Measurements from ENCODE around the gene UMODL1. TPM values are rescaled to one million over a fixed set of nuclear protein-coding genes. Genes with fewer than 3 reads are reported as not detected.
A peak's percentile ranks its signal among the peaks of the same experiment; 100 is the strongest.

UMODL1 gene
- total and polyA plus RNA-seq, 10 donors = 0.02 to 0.85 (median 0.09) TPM; not detected in 3

- Histone ChIP-seq H3K36me3 (no peaks in the 10 kb centered on the region), H3K4me3 (no peak overlapping the region), H3K9me3 (no peaks in the 10 kb centered on the region), H3K27ac (no peak overlapping the region), H3K27me3 (replicated peaks in 1 of 7) (no peaks in the 10 kb centered on the region), H3K4me1 (peaks cover 0 to 15% (median 3%) of the 10 kb centered on the region in 6 donors)
- DNase-seq = peak; percentile 51
- WGBS, 5 donors = 38 to 60% (median 46%) methylated on average over 4 of the region's 4 CpGs
- intact Hi-C loops (cut with DNase I; ENCODE audit: low total_unique reads) = loop anchor here (10.0 kb wide), 1 partner anchor 53 kb away; no protein-coding TSS in a partner anchor
- TF ChIP-seq POLR2AphosphoS5 (IDR thresholded peaks at IDR 0.05) (no peak), CTCF (IDR thresholded peaks at IDR 0.05 in 8 of 11, conservative IDR thresholded peaks at IDR 0.05 in 3 of 11) (no peak), POLR2A (IDR thresholded peaks at IDR 0.05) (no peak)
Measured at GRCh38 chr21:42041711-42042110, 29.4 kb upstream of the UMODL1 start.

DNA sequence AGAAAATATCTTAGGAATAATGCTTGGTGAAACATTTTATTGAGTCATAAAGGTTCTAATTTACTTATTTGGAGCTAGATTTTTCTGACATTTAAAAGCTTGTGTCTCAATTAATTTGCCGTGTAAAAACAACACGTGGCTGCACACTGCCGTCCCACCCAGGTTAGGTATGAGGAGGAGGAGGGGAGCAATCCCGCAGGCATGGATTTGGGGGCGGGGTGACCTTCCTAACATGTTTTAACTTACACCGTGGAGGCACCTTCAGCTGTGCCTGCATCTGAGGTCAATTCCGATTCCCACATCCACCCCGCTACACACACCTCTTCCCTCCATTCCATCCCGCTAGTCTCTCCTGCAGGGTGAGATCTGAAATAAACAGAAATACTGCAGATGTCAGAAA lies 28.5 kb upstream of the UMODL1 start:
- 80 to 92% (median 87%) methylated on average over 9 of the region's 9 CpGs for WGBS, 5 donors
- Histone ChIP-seq H3K27ac (no peak overlapping the region), H3K4me1 (peaks cover 0 to 15% (median 3%) of the 10 kb centered on the region in 6 donors), H3K4me3 (no peak overlapping the region), H3K36me3 (no peaks in the 10 kb centered on the region), H3K27me3 (replicated peaks in 1 of 7) (no peaks in the 10 kb centered on the region), H3K9me3 (no peaks in the 10 kb centered on the region)
- intact Hi-C loops (cut with DNase I; ENCODE audit: low total_unique reads) = loop anchor here (10.0 kb wide), 1 partner anchor 52 kb away; no protein-coding TSS in a partner anchor
- no peak for TF ChIP-seq POLR2A (IDR thresholded peaks at IDR 0.05)
- TF ChIP-seq CTCF (IDR thresholded peaks at IDR 0.05 in 8 of 11, conservative IDR thresholded peaks at IDR 0.05 in 3 of 11) = no peak
- peak; percentile 33 for DNase-seq

DNA sequence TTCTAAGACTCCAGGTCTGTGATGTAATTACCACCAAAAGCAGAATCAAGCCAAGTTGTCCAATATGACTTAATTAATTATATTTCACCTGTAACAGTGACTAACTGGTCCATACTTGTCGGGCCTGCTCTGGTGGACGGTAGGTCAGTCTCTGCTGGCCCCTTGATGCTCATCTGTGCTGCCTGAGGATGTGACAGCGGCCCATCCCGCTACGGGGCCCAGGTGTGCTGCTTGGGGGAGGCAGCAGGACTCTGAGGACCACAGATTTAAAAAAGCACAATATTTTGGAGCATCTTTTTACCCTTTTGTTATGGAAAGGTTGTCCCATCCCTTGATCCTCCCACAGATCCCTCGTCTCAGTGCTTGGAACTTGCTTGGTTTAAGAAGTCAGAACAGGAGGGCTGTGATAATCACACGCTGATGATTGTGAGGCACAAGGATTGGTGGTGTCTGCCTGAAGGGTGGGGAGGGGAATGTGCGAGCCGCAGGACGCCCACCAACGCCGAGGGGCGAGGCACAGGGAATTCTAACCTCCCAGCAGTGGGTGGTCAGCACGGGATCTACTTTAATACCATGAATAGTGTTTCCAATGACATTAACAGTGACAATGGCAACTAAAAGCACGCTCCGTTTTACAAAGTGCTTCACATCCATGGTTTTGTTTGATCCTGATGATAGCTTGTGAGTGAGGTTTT lies 27.8 kb upstream of the UMODL1 start:
- intact Hi-C loops (cut with DNase I; ENCODE audit: low total_unique reads) = loop anchor here (10.0 kb wide), 1 partner anchor 51 kb away; no protein-coding TSS in a partner anchor
- Histone ChIP-seq H3K27ac (no peak overlapping the region), H3K9me3 (no peaks in the 10 kb centered on the region), H3K4me1 (peaks cover 0 to 17% (median 3%) of the 10 kb centered on the region in 6 donors), H3K36me3 (no peaks in the 10 kb centered on the region), H3K27me3 (replicated peaks in 1 of 7) (no peaks in the 10 kb centered on the region), H3K4me3 (no peak overlapping the region)
- no peak for TF ChIP-seq POLR2A (IDR thresholded peaks at IDR 0.05)
- no peak for TF ChIP-seq CTCF (IDR thresholded peaks at IDR 0.05 in 8 of 11, conservative IDR thresholded peaks at IDR 0.05 in 3 of 11)
- TF ChIP-seq POLR2AphosphoS5 (IDR thresholded peaks at IDR 0.05) = no peak
- 86 to 91% (median 90%) methylated on average over 16 of the region's 16 CpGs for WGBS, 5 donors
- no peak for DNase-seq

DNA sequence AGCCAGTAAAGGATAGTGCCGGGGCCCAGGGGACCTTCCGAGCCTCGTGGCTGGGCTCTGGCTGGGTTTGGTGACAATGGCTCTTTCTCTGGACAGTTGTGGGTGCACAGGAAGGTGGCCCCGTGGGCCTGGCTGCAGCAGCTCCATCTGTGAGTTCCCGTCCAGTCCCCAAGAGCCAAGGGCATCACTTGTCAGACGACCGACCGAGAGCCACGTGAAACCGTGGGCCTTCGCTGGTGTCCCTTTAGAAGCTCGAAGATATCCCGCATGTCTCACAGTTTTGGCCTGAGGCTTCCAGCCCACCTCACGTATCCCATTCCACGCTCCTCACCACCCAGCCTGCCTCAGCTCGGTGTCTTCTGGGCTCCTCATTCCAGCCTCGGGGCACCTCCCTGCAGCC lies 27.2 kb upstream of the UMODL1 start:
- 87 to 93% (median 92%) methylated on average over 15 to 17 of the region's 17 CpGs for WGBS, 5 donors
- no peak for DNase-seq
- no peaks in the 10 kb centered on the region for H3K9me3 ChIP-seq
- H3K27ac ChIP-seq = no peak overlapping the region
- peaks cover 0 to 17% (median 3%) of the 10 kb centered on the region in 6 donors for H3K4me1 ChIP-seq
- TF ChIP-seq POLR2A (IDR thresholded peaks at IDR 0.05) (no peak), POLR2AphosphoS5 (IDR thresholded peaks at IDR 0.05) (no peak), CTCF (IDR thresholded peaks at IDR 0.05 in 8 of 11, conservative IDR thresholded peaks at IDR 0.05 in 3 of 11) (no peak)
- H3K36me3 ChIP-seq = no peaks in the 10 kb centered on the region
- H3K27me3 ChIP-seq (replicated peaks in 1 of 7) = no peaks in the 10 kb centered on the region
- no peak overlapping the region for H3K4me3 ChIP-seq
- intact Hi-C loops (cut with DNase I; ENCODE audit: low total_unique reads) = loop anchor here (10.0 kb wide), 1 partner anchor 51 kb away; no protein-coding TSS in a partner anchor
